IPS-15b (cell line): ENCODE results near the gene RBM8A.

Experiments
- H3K27me3 ChIP-seq: one replicate; pipeline ENCODE4 v1.6.1; 2013; ENCODE audit warnings: low read length; ENCODE audit not compliant: control insufficient read depth, insufficient read depth
- H3K36me3 ChIP-seq: one replicate; pipeline ENCODE4 v1.6.1; 2013; ENCODE audit warnings: low read length; ENCODE audit not compliant: control insufficient read depth, insufficient read depth
- H3K4me1 ChIP-seq: one replicate; pipeline ENCODE4 v1.6.1; 2013; ENCODE audit warnings: mild to moderate bottlenecking, low read length; ENCODE audit not compliant: control insufficient read depth, insufficient read depth
- H3K4me3 ChIP-seq: one replicate; pipeline ENCODE4 v1.5.1; 2013; ENCODE audit warnings: low read depth, low read length
- H3K9ac ChIP-seq: one replicate; pipeline ENCODE4 v1.6.1; 2013; ENCODE audit warnings: low read depth, mild to moderate bottlenecking, low read length
- H3K9me3 ChIP-seq: one replicate; pipeline ENCODE4 v1.6.1; 2013; ENCODE audit warnings: mild to moderate bottlenecking, low read length; ENCODE audit not compliant: control insufficient read depth, insufficient read depth

RBM8A gene

DNA sequence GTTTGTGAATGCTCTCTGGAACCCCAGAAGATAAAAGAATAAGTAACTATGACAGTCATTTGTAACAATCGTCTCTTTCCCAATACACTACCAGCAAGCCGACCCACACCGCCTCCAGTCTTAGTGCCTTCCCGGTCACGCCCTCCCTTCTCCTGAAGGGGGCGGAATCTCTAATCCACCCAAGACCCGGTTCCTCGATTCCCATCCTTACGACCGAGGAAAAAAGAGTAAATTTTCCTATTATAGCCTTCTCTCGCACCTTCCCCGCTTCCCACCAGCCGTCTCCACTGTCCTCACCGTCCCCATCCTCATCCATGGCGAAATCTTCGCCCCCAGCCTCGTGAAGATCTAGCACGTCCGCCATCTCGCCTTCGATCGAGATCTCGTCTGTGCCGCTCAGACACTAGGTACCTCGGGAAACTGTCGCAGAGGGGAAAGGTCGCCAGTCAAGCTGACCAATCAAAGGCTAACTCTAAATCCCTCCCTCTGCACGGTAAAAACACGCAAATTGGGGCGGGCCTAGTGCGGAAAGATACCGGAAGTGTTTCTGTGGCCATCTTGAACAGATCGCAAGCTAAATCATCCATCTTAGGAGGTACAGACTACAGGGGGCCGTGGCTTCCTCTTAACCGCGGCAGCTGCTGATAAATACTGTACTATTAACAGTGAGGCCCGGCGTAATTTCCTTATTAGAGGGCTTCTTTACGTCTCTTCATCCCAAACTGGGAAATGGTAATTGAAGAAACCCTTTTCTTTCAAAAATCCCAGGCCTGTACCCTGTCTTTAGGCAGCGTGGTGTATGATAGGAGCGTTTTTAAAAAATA lies at the start of gene RBM8A:
Gene RBM8A, minus strand, starts transcription at position 422 of the 824 bp plus-strand sequence. Its CDS starts 58 bp downstream, at position 364.
- H3K27me3 ChIP-seq = no peaks in the 10 kb centered on the region
- peaks cover 2% of the 10 kb centered on the region for H3K36me3 ChIP-seq
- H3K9ac ChIP-seq = peak within 1 kb of the TSS; percentile 95
- H3K4me3 ChIP-seq = peak within 1 kb of the TSS; percentile 97
- no peaks in the 10 kb centered on the region for H3K9me3 ChIP-seq
- H3K4me1 ChIP-seq = no peaks in the 10 kb centered on the region

GRCh38 chr1:145977016-145977415 lies 49.7 kb upstream of the RBM8A start:
- peak overlapping the region; percentile 6 for H3K4me3 ChIP-seq
- H3K27me3 ChIP-seq = no peaks in the 10 kb centered on the region
- H3K9me3 ChIP-seq = no peaks in the 10 kb centered on the region
- no peak overlapping the region for H3K9ac ChIP-seq
- H3K36me3 ChIP-seq = no peaks in the 10 kb centered on the region
- H3K4me1 ChIP-seq = peaks cover 23% of the 10 kb centered on the region

GRCh38 chr1:145975216-145975615 lies 47.9 kb upstream of the RBM8A start:
- no peaks in the 10 kb centered on the region for H3K9me3 ChIP-seq
- H3K36me3 ChIP-seq = no peaks in the 10 kb centered on the region
- H3K4me1 ChIP-seq = peaks cover 21% of the 10 kb centered on the region
- H3K9ac ChIP-seq = no peak overlapping the region
- H3K27me3 ChIP-seq = no peaks in the 10 kb centered on the region
- no peak overlapping the region for H3K4me3 ChIP-seq

GRCh38 chr1:145974721-145975120 lies 47.4 kb upstream of the RBM8A start:
- Histone ChIP-seq H3K9me3 (no peaks in the 10 kb centered on the region), H3K36me3 (no peaks in the 10 kb centered on the region), H3K4me1 (peaks cover 19% of the 10 kb centered on the region), H3K4me3 (no peak overlapping the region), H3K27me3 (no peaks in the 10 kb centered on the region), H3K9ac (no peak overlapping the region)

DNA sequence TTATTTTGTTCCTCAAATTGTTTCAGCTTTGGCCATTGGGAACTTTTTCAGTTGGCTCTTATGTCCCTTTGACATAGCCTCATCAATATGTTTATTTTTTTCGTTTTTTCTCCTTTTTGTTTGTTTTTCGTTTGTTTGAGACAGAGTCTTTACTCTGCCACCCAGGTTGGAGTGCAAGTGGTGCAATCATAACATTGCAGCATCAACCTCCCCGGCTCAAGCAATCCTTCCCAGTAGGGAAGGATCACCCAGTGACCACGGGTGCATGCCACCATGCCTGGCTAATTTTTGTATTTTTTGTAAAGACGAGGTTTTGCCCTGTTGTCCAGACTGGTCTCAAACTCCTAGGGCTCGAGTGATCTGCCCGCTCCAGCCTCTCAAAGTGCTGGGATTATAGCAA lies 45.3 kb upstream of the RBM8A start:
- H3K4me1 ChIP-seq = peaks cover 3% of the 10 kb centered on the region
- H3K4me3 ChIP-seq = no peak overlapping the region
- no peak overlapping the region for H3K9ac ChIP-seq
- no peaks in the 10 kb centered on the region for H3K9me3 ChIP-seq
- no peaks in the 10 kb centered on the region for H3K27me3 ChIP-seq
- no peaks in the 10 kb centered on the region for H3K36me3 ChIP-seq

DNA sequence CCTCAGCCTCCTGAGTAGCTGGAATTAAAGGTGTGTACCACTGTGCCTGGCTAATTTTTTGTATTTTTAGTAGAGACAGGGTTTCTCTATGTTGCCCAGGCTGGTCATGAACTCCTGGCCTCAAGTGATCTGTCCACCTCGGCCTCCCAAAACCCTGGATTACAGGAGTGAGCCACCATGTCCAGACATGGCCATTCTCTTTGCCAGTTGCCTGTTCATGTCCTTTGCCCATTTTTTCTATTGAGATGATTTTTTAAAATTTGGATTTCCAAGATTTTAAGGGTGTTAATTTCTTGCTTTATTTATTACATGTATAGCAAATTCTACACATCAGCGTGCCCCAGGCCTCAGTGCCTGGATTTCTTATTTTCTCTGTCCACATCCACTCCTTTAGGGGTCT lies 40.0 kb upstream of the RBM8A start:
- Histone ChIP-seq H3K4me1 (peaks cover 6% of the 10 kb centered on the region), H3K27me3 (peaks cover 18% of the 10 kb centered on the region), H3K36me3 (no peaks in the 10 kb centered on the region), H3K9me3 (no peaks in the 10 kb centered on the region), H3K4me3 (no peak overlapping the region), H3K9ac (no peak overlapping the region)

- Histone ChIP-seq H3K36me3 (no peaks in the 10 kb centered on the region), H3K4me1 (peaks cover 6% of the 10 kb centered on the region), H3K9ac (no peak overlapping the region), H3K9me3 (no peaks in the 10 kb centered on the region), H3K4me3 (peak overlapping the region; percentile 38), H3K27me3 (peaks cover 32% of the 10 kb centered on the region)
These were observed 37.9 kb upstream of the RBM8A start for GRCh38 chr1:145965119-145965744.

DNA sequence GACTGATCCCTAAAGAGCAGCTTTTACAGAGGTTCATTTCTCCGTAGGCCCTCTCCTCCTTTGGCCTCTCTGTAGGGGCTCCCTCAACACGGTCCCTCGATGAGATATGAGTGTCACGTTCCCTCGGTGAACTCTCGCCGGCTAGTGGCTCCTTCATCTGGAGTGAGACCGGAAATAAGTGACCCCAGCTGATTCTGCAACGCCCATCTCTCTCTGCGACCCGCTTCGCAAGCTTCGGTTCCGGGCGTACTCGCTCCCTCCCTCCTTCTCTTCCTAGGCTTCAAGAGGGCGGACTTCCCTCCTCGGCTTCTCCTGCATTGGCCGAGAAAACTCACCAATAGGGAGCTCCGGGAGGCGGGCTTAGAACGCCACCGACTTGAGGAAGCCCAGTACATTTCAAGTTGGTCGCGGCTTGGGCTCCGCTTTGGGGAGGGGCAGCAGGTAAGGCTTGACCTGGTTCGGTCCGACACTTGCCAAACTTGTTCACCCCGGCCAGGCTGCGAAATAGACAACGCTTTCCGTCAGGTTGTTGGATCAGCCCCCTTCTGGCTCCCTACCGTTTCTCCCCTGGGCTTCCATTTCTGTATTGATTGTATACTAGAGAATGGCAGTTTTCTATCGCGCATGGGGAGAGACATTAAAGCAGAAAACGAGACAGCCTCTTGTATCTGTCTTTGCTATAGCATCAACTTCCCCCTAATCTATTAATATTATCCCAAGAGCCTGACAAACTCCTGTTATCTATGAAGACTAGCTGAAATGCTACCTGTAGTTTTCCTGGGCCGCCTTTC lies 37.2 kb upstream of the RBM8A start, which contains the start of the genes ANKRD34A and POLR3GL:
Gene ANKRD34A, minus strand, starts transcription at position 248 of the 791 bp plus-strand sequence. CDS start 2,816 bp downstream, outside the sequence.
Gene POLR3GL, plus strand, starts transcription at position 363 of the 791 bp plus-strand sequence. CDS start 10,176 bp downstream, outside the sequence.
- Histone ChIP-seq H3K27me3 (peaks cover 39% of the 10 kb centered on the region), H3K9ac (no peak within 1 kb of the TSS), H3K4me1 (peaks cover 10% of the 10 kb centered on the region), H3K4me3 (peak within 1 kb of the TSS; percentile 88), H3K9me3 (no peaks in the 10 kb centered on the region), H3K36me3 (no peaks in the 10 kb centered on the region)

DNA sequence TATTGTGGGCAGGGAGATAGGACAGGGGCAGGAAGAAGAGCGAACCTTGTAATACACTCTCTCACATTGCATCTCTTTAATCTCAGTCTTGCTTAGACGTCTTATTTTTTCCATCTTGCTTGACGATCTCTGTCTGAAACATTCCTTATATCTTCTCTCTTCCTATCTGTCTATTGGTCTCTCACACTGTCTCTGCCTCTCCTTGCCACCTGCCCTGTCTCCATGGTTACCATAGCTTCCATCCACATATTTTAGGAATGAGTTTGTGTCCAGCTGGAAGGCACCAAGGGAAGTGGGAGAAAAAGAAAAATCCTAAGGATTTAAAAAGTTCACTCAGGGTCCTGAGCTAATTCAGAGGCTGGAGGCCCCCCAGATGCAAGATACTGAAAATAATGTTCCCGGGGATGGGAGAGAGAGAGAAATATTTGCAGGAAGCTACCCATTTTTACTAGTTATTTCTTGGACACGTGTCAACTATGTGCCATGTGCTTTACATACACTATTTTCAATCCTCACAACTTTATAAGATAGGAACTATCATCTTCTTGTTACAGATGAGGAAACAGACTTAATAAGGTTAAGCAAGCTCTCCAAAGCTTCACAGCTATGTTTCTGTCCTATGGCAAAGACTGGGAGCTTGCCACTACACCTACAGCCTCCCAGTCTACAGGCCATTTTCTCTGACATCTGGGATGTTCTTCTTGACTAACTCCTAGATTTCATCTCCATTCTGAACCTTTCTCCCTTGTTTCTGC lies 36.2 kb upstream of the RBM8A start:
- Histone ChIP-seq H3K36me3 (no peaks in the 10 kb centered on the region), H3K27me3 (peaks cover 50% of the 10 kb centered on the region), H3K4me3 (peak overlapping the region; percentile 88), H3K9ac (no peak overlapping the region), H3K9me3 (no peaks in the 10 kb centered on the region), H3K4me1 (peaks cover 10% of the 10 kb centered on the region)

DNA sequence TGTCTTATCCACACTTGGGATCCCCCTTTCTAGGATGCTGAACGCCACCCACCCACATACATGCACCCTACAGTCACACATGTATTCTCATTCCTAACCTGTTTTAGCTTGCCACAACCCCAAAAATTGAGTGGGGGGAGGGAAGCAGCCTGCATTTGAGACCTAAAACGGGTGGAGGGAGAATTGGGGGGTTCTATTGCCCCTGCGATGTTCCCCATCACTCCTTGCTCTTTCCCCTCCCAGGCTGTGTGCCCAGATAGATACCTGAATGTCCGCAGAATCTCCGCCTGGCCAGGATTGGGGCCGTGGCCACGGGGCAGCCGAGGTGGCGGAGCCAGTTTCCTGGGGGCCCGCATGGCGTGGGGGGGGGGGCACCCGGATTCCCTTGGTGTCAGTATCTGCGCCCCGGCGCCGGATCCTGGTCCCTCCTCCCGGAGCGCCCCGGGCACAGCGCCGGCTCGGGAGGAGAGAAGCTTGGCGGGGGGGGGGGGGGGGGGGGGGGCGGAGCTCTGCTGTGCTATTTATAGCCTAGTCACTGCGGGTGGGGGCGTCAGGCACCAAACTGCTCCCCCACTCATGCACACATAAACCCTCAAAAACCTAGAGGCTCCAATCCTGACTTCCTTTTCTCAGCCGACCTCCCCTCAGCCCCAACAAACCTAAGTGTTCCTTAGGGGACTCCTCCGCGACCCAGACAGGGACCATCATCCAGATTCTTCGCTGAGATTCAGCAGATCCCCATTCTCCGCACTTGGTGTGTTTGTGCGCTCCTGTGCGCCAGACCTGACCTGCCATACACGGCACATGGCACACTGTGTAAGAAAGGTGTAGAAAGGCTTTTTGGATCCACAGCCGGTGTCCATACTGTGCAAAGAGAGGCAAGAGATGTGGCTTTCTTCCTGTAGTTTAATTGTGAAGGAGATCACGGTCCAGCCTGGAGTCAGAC lies 35.1 kb upstream of the RBM8A start:
- no peaks in the 10 kb centered on the region for H3K9me3 ChIP-seq
- H3K36me3 ChIP-seq = no peaks in the 10 kb centered on the region
- peaks cover 10% of the 10 kb centered on the region for H3K4me1 ChIP-seq
- peaks cover 55% of the 10 kb centered on the region for H3K27me3 ChIP-seq
- H3K9ac ChIP-seq = no peak overlapping the region
- H3K4me3 ChIP-seq = peak overlapping the region; percentile 88
